Psoas muscle (tissue), 8 donors: ENCODE results near the gene LMOD1. TPM values are rescaled to one million over a fixed set of nuclear protein-coding genes. Genes with fewer than 3 reads are reported as not detected.
A peak's percentile ranks its signal among the peaks of the same experiment; 100 is the strongest.

ENCODE experiments used
- ATAC-seq, 4 donors: fragments of 200-7000 bp; cut with Tn5 transposase; one replicate each; pipeline ENCODE4 v1.9.1; 2020; ENCODE audit warnings: moderate library complexity in 3 of 4, mild to moderate bottlenecking in 2 of 4
- DNase-seq, 2 donors: peaks; one replicate each; pipeline ENCODE4 v3.0.0-alpha.2; 2020
- H3K27ac ChIP-seq: fragments of 200-600 bp; one replicate; pipeline ENCODE4 v1.8.0; 2022
- H3K27me3 ChIP-seq, 3 donors: fragments of 200-600 bp in 1 of 3; one replicate each; pipeline versions ENCODE4 v1.6.1 to v1.8.0; 2013 to 2022; ENCODE audit warnings: low read length in 2 of 3, mild to moderate bottlenecking in 2 of 3, moderate library complexity in 1 of 3; ENCODE audit not compliant: insufficient read depth in 3 of 3
- H3K36me3 ChIP-seq, 2 donors: fragments of 200-600 bp in 1 of 2; one replicate each; pipeline versions ENCODE4 v1.6.1 to v1.8.0; 2013 to 2022; ENCODE audit warnings: low read depth in 1 of 2, mild to moderate bottlenecking in 1 of 2, moderate library complexity in 1 of 2; ENCODE audit not compliant: insufficient read depth in 1 of 2
- H3K4me1 ChIP-seq: fragments of 200-600 bp; one replicate; pipeline ENCODE4 v1.8.0; 2022
- H3K4me3 ChIP-seq: fragments of 200-600 bp; one replicate; pipeline ENCODE4 v1.8.0; 2022; ENCODE audit warnings: mild to moderate bottlenecking
- H3K9me3 ChIP-seq: fragments of 200-600 bp; one replicate; pipeline ENCODE4 v1.8.0; 2022
- CTCF ChIP-seq: fragments of 200-600 bp; IDR thresholded peaks from one replicate; pipeline ENCODE4 v1.8.0; 2022; ENCODE audit warnings: antibody characterized with exemption
- WGBS, 3 donors: extraction: QIAGEN DNeasy Blood & Tissue Kit; methylation state at CpG; one replicate each; pipeline versions ENCODE4 v1.1.6 to v1.1.7; 2013; 5-methylcytosine and 5-hydroxymethylcytosine counted together
- intact Hi-C, 2 donors: fragments of 100-400 bp; cut with DNase I; formaldehyde crosslinking; loops; one replicate each; pipeline versions ENCODE4 v1.11.0 to v1.14.2; 2022
- polyA plus RNA-seq, 3 donors: library from polyadenylated mRNA; stranded (reverse); fragments of 200-250 nt; gene quantifications; one replicate each; pipeline ENCODE4 v1.2.3, GENCODE V29; 2013
- total RNA-seq, 4 donors: library from RNA; stranded (reverse); fragmentation: NEBNext Ultra II Directional in 2 of 4; extraction: Animal tissue kit (Norgen Biotek cat#: 25700) in 2 of 4; gene quantifications; one replicate each; pipeline versions ENCODE4 v1.2.1 to v1.2.4, GENCODE V29; 2021 to 2023
- donor health status: healthy with polysubstance abuse.
- donor health status: DM: no; HTN: no; CAD: no; lungs with moderate emphysema.
- donor health status: Bipolar disorder and iron deficiency.
- donor health status: healthy.
- donor health status: DM: yes; HTN: yes; CAD: no.
- donor health status: DM: no; HTN: no; CAD: no.
- donor health status: DM: no; HTN: no; CAD: no.
- donor health status: DM: yes; HTN: yes; CAD: no.

LMOD1 gene
- total and polyA plus RNA-seq, 7 donors: 4.9 to 45.4 (median 15.5) TPM

GRCh38 chr1:201886103-201886885, 60.1 kb downstream of the LMOD1 start:
- intact Hi-C loops: no loop called here
- Histone ChIP-seq H3K27me3 (no peaks in the 10 kb centered on the region), H3K27ac (peak overlapping the region; percentile 95), H3K9me3 (no peaks in the 10 kb centered on the region), H3K36me3 (no peaks in the 10 kb centered on the region), H3K4me1 (peaks cover 80% of the 10 kb centered on the region), H3K4me3 (no peak overlapping the region)
- no peak for DNase-seq
- no peak for ATAC-seq
- no peak for TF ChIP-seq CTCF
- 54 to 70% (median 57%) methylated on average over 9 of the region's 9 CpGs for WGBS, 3 donors

GRCh38 chr1:201885531-201886075, 60.7 kb downstream of the LMOD1 start:
- peaks cover 83% of the 10 kb centered on the region for H3K4me1 ChIP-seq
- DNase-seq (peak; percentile 49 to 73), ATAC-seq (peak; percentile 40 to 52 (median 45))
- intact Hi-C loops: no loop called here
- TF ChIP-seq CTCF: no peak
- H3K9me3 ChIP-seq: no peaks in the 10 kb centered on the region
- H3K4me3 ChIP-seq: no peak overlapping the region
- H3K27me3 ChIP-seq: no peaks in the 10 kb centered on the region
- peak overlapping the region; percentile 95 for H3K27ac ChIP-seq
- 29 to 73% (median 35%) methylated on average over 6 of the region's 6 CpGs for WGBS, 3 donors
- H3K36me3 ChIP-seq: no peaks in the 10 kb centered on the region

GRCh38 chr1:201884425-201884824, 61.9 kb downstream of the LMOD1 start:
- Histone ChIP-seq H3K27ac (peak overlapping the region; percentile 95), H3K4me3 (no peak overlapping the region), H3K9me3 (no peaks in the 10 kb centered on the region), H3K36me3 (no peaks in the 10 kb centered on the region), H3K4me1 (peaks cover 82% of the 10 kb centered on the region), H3K27me3 (no peaks in the 10 kb centered on the region)
- peak; percentile 61 to 85 for DNase-seq
- peak; percentile 72 to 76 (median 74) for ATAC-seq
- intact Hi-C loops: loop anchor here in 1 of 2 donors (5.0 kb wide), 1 partner anchor 1073 kb away; the partner anchor contains the start of gene ADIPOR1
- TF ChIP-seq CTCF: no peak
- 10 to 17% (median 11%) methylated on average over 1 of the region's 1 CpG for WGBS, 3 donors

GRCh38 chr1:201883786-201884185, 62.6 kb downstream of the LMOD1 start:
- DNase-seq (peak; percentile 53 to 75), ATAC-seq (peak; percentile 40 to 63 (median 50))
- H3K4me3 ChIP-seq: peak overlapping the region; percentile 35
- intact Hi-C loops: loop anchor here in 1 of 2 donors (5.0 kb wide), 1 partner anchor 1074 kb away; the partner anchor contains the start of gene ADIPOR1
- peak overlapping the region; percentile 95 for H3K27ac ChIP-seq
- no peaks in the 10 kb centered on the region for H3K27me3 ChIP-seq
- no peaks in the 10 kb centered on the region for H3K9me3 ChIP-seq
- no peaks in the 10 kb centered on the region for H3K36me3 ChIP-seq
- TF ChIP-seq CTCF: no peak
- 10 to 18% (median 10%) methylated on average over 7 of the region's 7 CpGs for WGBS, 3 donors
- H3K4me1 ChIP-seq: peaks cover 86% of the 10 kb centered on the region
